ENCODE data around the gene PCYOX1L. TPM values are rescaled to one million over a fixed set of nuclear protein-coding genes. Genes with fewer than 3 reads are reported as not detected.

Gene PCYOX1L
- total and polyA plus RNA-seq, 2 of the 8 experiments (the other 6 are each of a cell fraction or from before 2014, with no cell fraction given): 6.8 to 17.2 TPM

- no peak for TF ChIP-seq CHD7 (IDR thresholded peaks at IDR 0.05; ENCODE audit: insufficient replicate concordance, low read length)
Observed at GRCh38 chr5:149388498-149389190, 30.8 kb downstream of the PCYOX1L start (continued).
